ENCODE data around the gene SLC29A1.

DNA sequence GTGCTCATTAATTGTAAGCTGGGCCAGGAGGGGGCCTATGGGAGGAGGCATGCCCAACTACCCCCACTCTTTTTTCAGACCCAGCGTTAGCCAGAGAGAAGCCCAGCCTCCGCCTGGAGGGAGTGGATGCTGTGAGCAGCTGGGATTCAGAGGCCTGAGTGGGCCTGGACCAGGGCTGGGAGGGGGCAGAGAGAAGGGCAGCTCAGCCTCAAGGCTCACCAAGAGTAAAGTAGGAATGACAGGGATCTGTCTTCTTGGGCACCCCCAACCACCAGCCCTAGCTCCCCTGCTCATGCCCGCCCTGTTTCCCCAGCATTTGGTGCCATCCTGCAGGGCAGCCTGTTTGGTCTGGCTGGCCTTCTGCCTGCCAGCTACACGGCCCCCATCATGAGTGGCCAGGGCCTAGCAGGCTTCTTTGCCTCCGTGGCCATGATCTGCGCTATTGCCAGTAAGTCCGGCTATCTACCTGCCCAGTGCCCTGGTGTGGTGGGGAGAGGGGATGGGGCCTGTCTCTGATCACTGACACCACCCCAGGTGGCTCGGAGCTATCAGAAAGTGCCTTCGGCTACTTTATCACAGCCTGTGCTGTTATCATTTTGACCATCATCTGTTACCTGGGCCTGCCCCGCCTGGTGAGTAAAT is 6.8 kb downstream of the SLC29A1 start:
- TF ChIP-seq, protein P1, sequence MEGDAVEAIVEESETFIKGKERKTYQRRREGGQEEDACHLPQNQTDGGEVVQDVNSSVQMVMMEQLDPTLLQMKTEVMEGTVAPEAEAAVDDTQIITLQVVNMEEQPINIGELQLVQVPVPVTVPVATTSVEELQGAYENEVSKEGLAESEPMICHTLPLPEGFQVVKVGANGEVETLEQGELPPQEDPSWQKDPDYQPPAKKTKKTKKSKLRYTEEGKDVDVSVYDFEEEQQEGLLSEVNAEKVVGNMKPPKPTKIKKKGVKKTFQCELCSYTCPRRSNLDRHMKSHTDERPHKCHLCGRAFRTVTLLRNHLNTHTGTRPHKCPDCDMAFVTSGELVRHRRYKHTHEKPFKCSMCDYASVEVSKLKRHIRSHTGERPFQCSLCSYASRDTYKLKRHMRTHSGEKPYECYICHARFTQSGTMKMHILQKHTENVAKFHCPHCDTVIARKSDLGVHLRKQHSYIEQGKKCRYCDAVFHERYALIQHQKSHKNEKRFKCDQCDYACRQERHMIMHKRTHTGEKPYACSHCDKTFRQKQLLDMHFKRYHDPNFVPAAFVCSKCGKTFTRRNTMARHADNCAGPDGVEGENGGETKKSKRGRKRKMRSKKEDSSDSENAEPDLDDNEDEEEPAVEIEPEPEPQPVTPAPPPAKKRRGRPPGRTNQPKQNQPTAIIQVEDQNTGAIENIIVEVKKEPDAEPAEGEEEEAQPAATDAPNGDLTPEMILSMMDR (IDR thresholded peaks at IDR 0.05): no peak
- TF ChIP-seq ZFX (IDR thresholded peaks at IDR 0.05; ENCODE audit: borderline replicate concordance): no peak

Data from 22Rv1 (cell line).